Stomach (tissue), 9 donors: Measurements from ENCODE around the gene ATOH8. TPM values are rescaled to one million over a fixed set of nuclear protein-coding genes. Genes with fewer than 3 reads are reported as not detected.

Source experiments
- DNase-seq, 2 donors: peaks; one replicate each; pipeline versions ENCODE4 v3.0.0 to v3.0.0-alpha.2; 2013 to 2019
- H3K27ac ChIP-seq, 5 donors: fragments of 200-600 bp in 4 of 5; sonication (generic) in 4 of 5; one replicate each; pipeline ENCODE4 v1.5.1; 2013 to 2019; ENCODE audit warnings: mild to moderate bottlenecking in 1 of 5, moderate library complexity in 1 of 5
- H3K27me3 ChIP-seq, 3 donors: fragments of 200-600 bp; sonication (generic); one replicate each; pipeline ENCODE4 v1.5.1; 2017 to 2019; ENCODE audit warnings: mixed run types in 1 of 3
- H3K36me3 ChIP-seq, 4 donors: fragments of 200-600 bp; sonication (generic); 1 replicate in 3 of 4; 2 replicates in 1 of 4; pipeline ENCODE4 v1.5.1; 2016 to 2019
- H3K4me1 ChIP-seq, 4 donors: fragments of 200-600 bp; sonication (generic); one replicate each; pipeline ENCODE4 v1.5.1; 2016 to 2019
- H3K4me3 ChIP-seq, 4 donors: fragments of 200-600 bp; sonication (generic) in 3 of 4; one replicate each; pipeline ENCODE4 v1.5.1; 2016 to 2019; ENCODE audit warnings: mild to moderate bottlenecking in 1 of 4
- H3K9me3 ChIP-seq, 4 donors: fragments of 200-600 bp; sonication (generic); one replicate each; pipeline ENCODE4 v1.5.1; 2016 to 2019
- EP300 ChIP-seq: sonication (generic); formaldehyde crosslinking; IDR thresholded peaks from one replicate; pipeline ENCODE4 v1.6.1; 2017; ENCODE audit warnings: antibody characterized with exemption
- POLR2A ChIP-seq, 4 donors: fragments of 450-650 bp; IDR thresholded peaks; one replicate each; pipeline ENCODE4 v1.6.1; 2016; ENCODE audit warnings: antibody characterized with exemption in 4 of 4, control low read depth in 2 of 4, mild to moderate bottlenecking in 1 of 4, moderate library complexity in 1 of 4
- POLR2AphosphoS5 ChIP-seq, 3 donors: sonication (generic); formaldehyde crosslinking; IDR thresholded peaks; one replicate each; pipeline ENCODE4 v1.6.1; 2016; ENCODE audit warnings: antibody characterized with exemption in 3 of 3
- WGBS, 5 donors: extraction: QIAGEN DNeasy Blood & Tissue Kit in 3 of 5; methylation state at CpG; one replicate each; pipeline versions ENCODE4 v1.1.5 to v1.1.7; 2013 to 2018; 5-methylcytosine and 5-hydroxymethylcytosine counted together
- intact Hi-C: fragments of 100-400 bp; cut with DNase I; formaldehyde crosslinking; loops from one replicate; pipeline ENCODE4 v1.15.1; 2023; ENCODE audit warnings: low total_unique reads
- polyA plus RNA-seq, 3 donors: library from polyadenylated mRNA; stranded (reverse); fragments of 200-250 nt; gene quantifications; one replicate each; pipeline ENCODE4 v1.2.3, GENCODE V29; 2013
- total RNA-seq, 5 donors: library from RNA; depleted of rRNA; stranded (reverse); fragments of >200 nt; gene quantifications; one replicate each; pipeline versions ENCODE4 v1.1.0 to v1.2.3, GENCODE V29; 2014 to 2016
- TF ChIP-seq, protein P1 (sequence below), 7 experiments: fragments of 450-650 bp in 4 of 7; fragments of 200-600 bp in 3 of 7; sonication (generic) in 3 of 7; IDR thresholded peaks; one replicate each; pipeline ENCODE4 v1.5.1; 2016 to 2019; ENCODE audit warnings: antibody characterized with exemption in 7 of 7, control low read depth in 2 of 7, mild to moderate bottlenecking in 1 of 7
- donor health status: healthy with polysubstance abuse.
- donor health status: Bipolar disorder and iron deficiency.
- donor health status: healthy.

The ATOH8 gene
- total and polyA plus RNA-seq, 8 donors, result 2.3 to 23.2 (median 13.3) TPM

- intact Hi-C loops, result no loop called here
- peak in 1 of 2 donors; percentile 58 for DNase-seq
- peaks cover 0 to 14% (median 0%) of the 10 kb centered on the region in 3 donors for H3K27me3 ChIP-seq
- no peak overlapping the region for H3K4me3 ChIP-seq
- peaks cover 0 to 30% (median 21%) of the 10 kb centered on the region in 4 donors for H3K36me3 ChIP-seq
- TF ChIP-seq, protein P1, sequence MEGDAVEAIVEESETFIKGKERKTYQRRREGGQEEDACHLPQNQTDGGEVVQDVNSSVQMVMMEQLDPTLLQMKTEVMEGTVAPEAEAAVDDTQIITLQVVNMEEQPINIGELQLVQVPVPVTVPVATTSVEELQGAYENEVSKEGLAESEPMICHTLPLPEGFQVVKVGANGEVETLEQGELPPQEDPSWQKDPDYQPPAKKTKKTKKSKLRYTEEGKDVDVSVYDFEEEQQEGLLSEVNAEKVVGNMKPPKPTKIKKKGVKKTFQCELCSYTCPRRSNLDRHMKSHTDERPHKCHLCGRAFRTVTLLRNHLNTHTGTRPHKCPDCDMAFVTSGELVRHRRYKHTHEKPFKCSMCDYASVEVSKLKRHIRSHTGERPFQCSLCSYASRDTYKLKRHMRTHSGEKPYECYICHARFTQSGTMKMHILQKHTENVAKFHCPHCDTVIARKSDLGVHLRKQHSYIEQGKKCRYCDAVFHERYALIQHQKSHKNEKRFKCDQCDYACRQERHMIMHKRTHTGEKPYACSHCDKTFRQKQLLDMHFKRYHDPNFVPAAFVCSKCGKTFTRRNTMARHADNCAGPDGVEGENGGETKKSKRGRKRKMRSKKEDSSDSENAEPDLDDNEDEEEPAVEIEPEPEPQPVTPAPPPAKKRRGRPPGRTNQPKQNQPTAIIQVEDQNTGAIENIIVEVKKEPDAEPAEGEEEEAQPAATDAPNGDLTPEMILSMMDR (IDR thresholded peaks at IDR 0.05), result no peak
- no peak for TF ChIP-seq POLR2AphosphoS5 (IDR thresholded peaks at IDR 0.05)
- TF ChIP-seq EP300, result no peak
- TF ChIP-seq POLR2A (IDR thresholded peaks at IDR 0.05), result no peak
- H3K27ac ChIP-seq, result no peak overlapping the region
- H3K9me3 ChIP-seq, result no peaks in the 10 kb centered on the region
- WGBS, 5 donors, result 56 to 75% (median 63%) methylated on average over 26 of the region's 26 CpGs
- peaks cover 41 to 74% (median 59%) of the 10 kb centered on the region in 4 donors for H3K4me1 ChIP-seq
Observed at GRCh38 chr2:85765081-85765731, 11.4 kb downstream of the ATOH8 start.

DNA sequence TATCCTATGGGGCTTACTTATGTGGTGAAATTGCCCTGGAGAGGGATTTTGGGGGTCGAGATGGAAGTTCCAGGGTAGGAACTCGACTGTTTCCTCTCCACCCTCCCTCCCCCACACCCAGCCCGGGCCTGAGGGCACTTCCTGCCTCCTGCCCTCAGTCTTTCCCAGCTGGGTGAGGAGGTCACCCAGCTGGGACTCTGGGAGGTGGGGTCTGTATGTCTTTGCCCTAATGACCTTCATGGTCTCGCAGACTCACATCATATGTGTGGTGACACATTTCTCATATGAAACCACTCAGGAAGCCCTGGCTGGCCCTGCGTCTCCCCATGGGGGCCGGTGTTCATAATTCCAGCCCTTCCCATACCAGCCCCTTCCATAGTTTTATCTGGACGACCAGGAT is 12.4 kb downstream of the ATOH8 start:
- Histone ChIP-seq H3K9me3 (no peaks in the 10 kb centered on the region), H3K27me3 (peaks cover 0 to 14% (median 0%) of the 10 kb centered on the region in 3 donors), H3K27ac (no peak overlapping the region), H3K4me1 (peaks cover 48 to 75% (median 60%) of the 10 kb centered on the region in 4 donors), H3K36me3 (peaks cover 0 to 30% (median 21%) of the 10 kb centered on the region in 4 donors), H3K4me3 (no peak overlapping the region)
- intact Hi-C loops, result no loop called here
- no peak for DNase-seq
- 69 to 77% (median 75%) methylated on average over 6 to 7 of the region's 7 CpGs for WGBS, 5 donors
- no peak for TF ChIP-seq POLR2A (IDR thresholded peaks at IDR 0.05)
- no peak for TF ChIP-seq POLR2AphosphoS5 (IDR thresholded peaks at IDR 0.05)
- TF ChIP-seq, protein P1 (IDR thresholded peaks at IDR 0.05), result no peak
- TF ChIP-seq EP300, result no peak

DNA sequence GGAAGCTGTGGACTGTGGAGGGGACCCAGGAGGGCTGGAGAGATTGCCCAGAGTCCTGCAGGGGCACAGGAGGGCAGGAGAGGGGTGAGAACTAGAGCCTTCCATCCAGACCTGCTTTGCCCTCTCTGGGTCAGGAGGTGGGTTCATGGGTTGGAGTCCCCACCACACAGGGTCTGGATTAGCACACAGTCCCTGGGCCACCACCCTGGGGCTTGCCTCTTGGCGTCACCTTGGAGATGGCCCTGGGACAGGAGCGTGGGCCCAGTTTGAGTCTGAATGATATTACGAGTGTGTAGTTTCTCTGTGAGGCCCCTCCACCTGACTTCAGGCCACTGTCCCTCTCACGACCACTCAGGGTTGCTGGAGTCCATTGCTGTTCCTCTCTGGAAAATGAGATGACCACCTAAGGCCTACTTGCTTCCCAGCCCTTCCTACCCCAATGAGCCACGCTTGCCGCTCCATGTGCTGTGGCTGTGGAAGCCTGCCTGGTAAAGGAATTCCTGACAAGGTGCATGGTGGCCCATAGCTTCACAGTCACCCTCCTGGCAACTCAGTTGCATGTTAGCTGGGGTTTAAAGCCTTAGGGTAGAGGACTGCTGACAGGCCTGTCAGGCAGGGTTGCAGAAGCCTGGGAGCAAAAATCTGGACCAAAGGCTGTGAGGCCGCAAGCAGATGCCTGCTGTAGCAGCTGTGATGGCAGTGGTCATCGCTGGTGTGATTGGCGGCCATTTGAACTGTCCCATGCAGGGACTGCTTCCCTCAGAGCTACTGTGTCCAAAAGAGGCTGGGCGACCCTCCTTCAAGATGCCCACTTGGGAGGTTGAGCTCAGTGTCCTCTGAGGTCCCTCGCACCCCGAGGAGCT is 14.2 kb downstream of the ATOH8 start:
- peaks cover 56 to 84% (median 73%) of the 10 kb centered on the region in 4 donors for H3K4me1 ChIP-seq
- no peak for DNase-seq
- TF ChIP-seq POLR2A (IDR thresholded peaks at IDR 0.05) (no peak), POLR2AphosphoS5 (IDR thresholded peaks at IDR 0.05) (no peak), EP300 (no peak)
- TF ChIP-seq, protein P1 (IDR thresholded peaks at IDR 0.05), result no peak

GRCh38 chr2:85768713-85769112 is 14.9 kb downstream of the ATOH8 start:
- Histone ChIP-seq H3K36me3 (peaks cover 0 to 30% (median 21%) of the 10 kb centered on the region in 4 donors), H3K4me1 (peaks cover 63 to 86% (median 79%) of the 10 kb centered on the region in 4 donors), H3K27ac (peak overlapping the region in 2 of 5 donors; percentile 32 to 58), H3K27me3 (peaks cover 0 to 19% (median 0%) of the 10 kb centered on the region in 3 donors), H3K9me3 (no peaks in the 10 kb centered on the region), H3K4me3 (no peak overlapping the region)
- peak; percentile 82 to 91 for DNase-seq
- 18 to 50% (median 27%) methylated on average over 5 to 8 of the region's 8 CpGs for WGBS, 5 donors
- intact Hi-C loops, result no loop called here
- TF ChIP-seq, protein P1 (IDR thresholded peaks at IDR 0.05), result no peak
- TF ChIP-seq EP300 (no peak), POLR2AphosphoS5 (IDR thresholded peaks at IDR 0.05) (no peak), POLR2A (IDR thresholded peaks at IDR 0.05) (no peak)

More for the DNA sequence above, 14.2 kb downstream of the ATOH8 start:
- Histone ChIP-seq H3K27ac (peak overlapping the region in 2 of 5 donors; percentile 32 to 58), H3K36me3 (peaks cover 0 to 30% (median 21%) of the 10 kb centered on the region in 4 donors), H3K4me3 (no peak overlapping the region), H3K9me3 (no peaks in the 10 kb centered on the region), H3K27me3 (peaks cover 0 to 19% (median 0%) of the 10 kb centered on the region in 3 donors)
- intact Hi-C loops, result no loop called here
- WGBS, 5 donors, result 76 to 89% (median 85%) methylated on average over 7 to 12 of the region's 12 CpGs
